Panc1 (cell line): Measurements from ENCODE around the gene WNT10A. TPM values are rescaled to one million over a fixed set of nuclear protein-coding genes. Genes with fewer than 3 reads are reported as not detected.

ENCODE experiments used
- ATAC-seq: fragments of 200-7000 bp; cut with Tn5 transposase; 2 replicates; pipeline ENCODE4 v1.9.1; 2020; ENCODE audit warnings: mild to moderate bottlenecking, moderate library complexity
- BruUV-seq: library from RNA; stranded (reverse); fragments of 400-500 nt; replicated peaks from 2 replicates; lab custom pipeline; 2021; lab: Mats Ljungman, UMichigan
- CTCF ChIA-PET: fragments of 300-600 bp; sonication (Branson Sonifier 250); formaldehyde crosslinking; loops from one replicate; lab custom pipeline; 2022; ENCODE audit warnings: antibody characterized with exemption; lab: Charles Lee
- POLR2A ChIA-PET: fragments of 300-600 bp; sonication (Branson Sonifier 250); formaldehyde crosslinking; loops from one replicate; lab custom pipeline; 2022; ENCODE audit warnings: antibody characterized with exemption; lab: Charles Lee
- DNase-seq: peaks from one replicate; pipeline ENCODE4 v3.0.0-alpha.2; 2010; ENCODE audit warnings: low read depth, low spot score
- H3K27ac ChIP-seq: 2 replicates; pipeline ENCODE4 v1.5.1; 2011; ENCODE audit warnings: mild to moderate bottlenecking, low read length, inconsistent platforms
- H3K27me3 ChIP-seq: fragments of 200-500 bp; sonication (Bioruptor generic); 2 replicates; pipeline ENCODE4 v1.6.0; 2014; ENCODE audit warnings: low read length, inconsistent platforms; ENCODE audit not compliant: control insufficient read depth, insufficient read depth
- H3K36me3 ChIP-seq: fragments of 200-500 bp; sonication (Bioruptor generic); 2 replicates; pipeline ENCODE4 v1.5.1; 2014; ENCODE audit warnings: inconsistent platforms, mild to moderate bottlenecking, low read length, moderate library complexity; ENCODE audit not compliant: control insufficient read depth, insufficient read depth
- H3K4me1 ChIP-seq: 2 replicates; pipeline ENCODE4 v1.5.1; 2011; ENCODE audit warnings: inconsistent platforms, mild to moderate bottlenecking, low read length, moderate library complexity; ENCODE audit not compliant: control insufficient read depth, insufficient read depth
- H3K4me3 ChIP-seq, 2 experiments: 2 replicates each; pipeline ENCODE4 v1.5.1; 2011 to 2012; ENCODE audit warnings: low read depth in 2 of 2, low read length in 2 of 2, mild to moderate bottlenecking in 2 of 2, inconsistent platforms in 1 of 2, moderate library complexity in 1 of 2
- H3K9me3 ChIP-seq: fragments of 200-500 bp; sonication (Bioruptor generic); 2 replicates; pipeline ENCODE4 v1.5.1; 2014; ENCODE audit warnings: low read depth, mild to moderate bottlenecking, inconsistent platforms, low read length, moderate library complexity; ENCODE audit not compliant: control insufficient read depth, insufficient read depth
- POLR2AphosphoS5 ChIP-seq: IDR thresholded peaks from 2 replicates; pipeline ENCODE4 v1.6.1; 2012; ENCODE audit warnings: mild to moderate bottlenecking, low read depth, low read length, moderate library complexity
- SIN3A ChIP-seq: IDR thresholded peaks from 2 replicates; pipeline ENCODE4 v1.6.1; 2012; ENCODE audit warnings: low read depth, mild to moderate bottlenecking, low read length, moderate library complexity, borderline replicate concordance; ENCODE audit not compliant: insufficient read depth
- TCF7L2 ChIP-seq: IDR thresholded peaks from 2 replicates; pipeline ENCODE4 v1.6.1; 2011; ENCODE audit warnings: mild to moderate bottlenecking, low read depth, low read length, inconsistent platforms
- in situ Hi-C: cut with HindIII; loops from 2 replicates; pipeline ENCODE4 v1.10.0; 2016; ENCODE audit warnings: low sequenced_read_pairs, low pct_unique_long_range_greater_than_20kb
- intact Hi-C: fragments of 100-400 bp; cut with micrococcal nuclease; formaldehyde crosslinking; loops from one replicate; pipeline ENCODE4 v1.10.0; 2022; ENCODE audit not compliant: unreplicated experiment
- total RNA-seq: library from RNA; stranded (reverse); gene quantifications from one replicate; pipeline ENCODE4 v1.2.1, GENCODE V29; 2021; ENCODE audit not compliant: unreplicated experiment
- TF ChIP-seq, protein P1 (sequence below), 2 experiments: IDR thresholded peaks; 2 replicates each; pipeline ENCODE4 v1.6.1; 2011 to 2012; ENCODE audit warnings: low read depth in 2 of 2, control low read depth in 1 of 2, low read length in 1 of 2, mild to moderate bottlenecking in 1 of 2, moderate library complexity in 1 of 2; ENCODE audit not compliant: insufficient read depth in 1 of 2
- TF ChIP-seq, protein P2 (sequence below): fragments of 450-650 bp; IDR thresholded peaks from 2 replicates; pipeline ENCODE4 v1.5.1; 2017; ENCODE audit warnings: mild to moderate bottlenecking

WNT10A gene
- total RNA-seq, 1 experiment from 2014 or later: 9.2 TPM

DNA sequence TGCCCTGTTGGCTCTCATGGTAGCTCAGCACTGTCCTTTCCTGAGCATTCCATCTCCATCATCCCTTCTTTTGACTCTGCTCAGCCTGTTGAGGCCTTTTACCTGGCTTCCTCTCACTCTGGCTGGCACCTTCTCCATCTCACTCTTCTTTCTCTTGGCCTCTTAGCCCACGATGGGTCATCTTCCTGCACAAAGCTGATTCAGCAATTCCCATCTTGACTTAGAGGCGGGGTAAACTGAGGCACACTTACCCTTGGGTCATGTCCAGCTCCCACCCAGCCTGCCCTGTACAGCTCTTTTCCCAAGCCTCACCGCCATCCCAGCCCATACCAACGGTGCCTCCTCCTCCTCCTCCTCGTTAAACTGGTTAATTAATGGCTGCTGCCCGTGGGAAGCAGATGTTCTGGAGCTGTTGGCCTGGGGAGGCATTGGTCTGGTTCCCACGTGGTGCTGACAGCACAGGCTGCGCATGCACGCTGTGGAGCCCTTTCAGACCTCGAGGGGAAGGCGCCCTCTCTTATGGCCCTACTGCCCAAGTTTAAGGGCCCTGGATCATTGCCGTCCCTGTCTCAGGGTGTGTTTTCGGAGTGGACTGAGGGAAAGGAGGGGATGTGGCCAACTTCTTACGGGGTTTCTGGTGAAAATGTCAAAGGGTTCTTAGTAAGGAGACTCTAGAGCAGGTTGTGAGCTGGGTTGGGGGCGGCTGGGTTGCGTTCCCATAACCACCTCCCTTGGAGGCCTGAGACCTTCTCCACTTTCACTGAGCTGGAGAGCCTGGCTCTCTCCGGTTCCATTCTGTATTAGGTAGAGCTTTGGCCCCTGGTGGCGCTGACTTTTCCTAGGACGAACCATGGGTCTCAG, 10.9 kb downstream of the WNT10A start:
- H3K27me3 ChIP-seq: no peaks in the 10 kb centered on the region
- no peak for TF ChIP-seq TCF7L2
- TF ChIP-seq, protein P1, sequence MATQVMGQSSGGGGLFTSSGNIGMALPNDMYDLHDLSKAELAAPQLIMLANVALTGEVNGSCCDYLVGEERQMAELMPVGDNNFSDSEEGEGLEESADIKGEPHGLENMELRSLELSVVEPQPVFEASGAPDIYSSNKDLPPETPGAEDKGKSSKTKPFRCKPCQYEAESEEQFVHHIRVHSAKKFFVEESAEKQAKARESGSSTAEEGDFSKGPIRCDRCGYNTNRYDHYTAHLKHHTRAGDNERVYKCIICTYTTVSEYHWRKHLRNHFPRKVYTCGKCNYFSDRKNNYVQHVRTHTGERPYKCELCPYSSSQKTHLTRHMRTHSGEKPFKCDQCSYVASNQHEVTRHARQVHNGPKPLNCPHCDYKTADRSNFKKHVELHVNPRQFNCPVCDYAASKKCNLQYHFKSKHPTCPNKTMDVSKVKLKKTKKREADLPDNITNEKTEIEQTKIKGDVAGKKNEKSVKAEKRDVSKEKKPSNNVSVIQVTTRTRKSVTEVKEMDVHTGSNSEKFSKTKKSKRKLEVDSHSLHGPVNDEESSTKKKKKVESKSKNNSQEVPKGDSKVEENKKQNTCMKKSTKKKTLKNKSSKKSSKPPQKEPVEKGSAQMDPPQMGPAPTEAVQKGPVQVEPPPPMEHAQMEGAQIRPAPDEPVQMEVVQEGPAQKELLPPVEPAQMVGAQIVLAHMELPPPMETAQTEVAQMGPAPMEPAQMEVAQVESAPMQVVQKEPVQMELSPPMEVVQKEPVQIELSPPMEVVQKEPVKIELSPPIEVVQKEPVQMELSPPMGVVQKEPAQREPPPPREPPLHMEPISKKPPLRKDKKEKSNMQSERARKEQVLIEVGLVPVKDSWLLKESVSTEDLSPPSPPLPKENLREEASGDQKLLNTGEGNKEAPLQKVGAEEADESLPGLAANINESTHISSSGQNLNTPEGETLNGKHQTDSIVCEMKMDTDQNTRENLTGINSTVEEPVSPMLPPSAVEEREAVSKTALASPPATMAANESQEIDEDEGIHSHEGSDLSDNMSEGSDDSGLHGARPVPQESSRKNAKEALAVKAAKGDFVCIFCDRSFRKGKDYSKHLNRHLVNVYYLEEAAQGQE (IDR thresholded peaks at IDR 0.05; ENCODE audit: insufficient read depth in 1 of 2, low read depth in 2 of 2, low read length in 1 of 2): no peak
- no peak for TF ChIP-seq SIN3A
- ChIA-PET POLR2A (interaction anchor here (0.6 kb wide), 1 partner anchor 11 kb away, joined by 10 read pairs; the partner anchor contains the start of gene WNT10A), CTCF (interaction anchor here (0.5 to 0.9 kb wide), 2 partner anchors 15 to 129 kb away, joined by 3 read pairs; no protein-coding TSS in a partner anchor)
- DNase-seq: no peak
- no peaks in the 10 kb centered on the region for H3K9me3 ChIP-seq
- no peak overlapping the region for H3K4me3 ChIP-seq
- no peaks in the 10 kb centered on the region for H3K36me3 ChIP-seq
- no TSS peak for BruUV-seq
- in situ Hi-C loops: no loop called here
- intact Hi-C loops: no loop called here
- peak overlapping the region; percentile 72; the same call in 1 of the 2 replicates for H3K27ac ChIP-seq
- ATAC-seq: no peak
- H3K4me1 ChIP-seq: peaks cover 40% of the 10 kb centered on the region

DNA sequence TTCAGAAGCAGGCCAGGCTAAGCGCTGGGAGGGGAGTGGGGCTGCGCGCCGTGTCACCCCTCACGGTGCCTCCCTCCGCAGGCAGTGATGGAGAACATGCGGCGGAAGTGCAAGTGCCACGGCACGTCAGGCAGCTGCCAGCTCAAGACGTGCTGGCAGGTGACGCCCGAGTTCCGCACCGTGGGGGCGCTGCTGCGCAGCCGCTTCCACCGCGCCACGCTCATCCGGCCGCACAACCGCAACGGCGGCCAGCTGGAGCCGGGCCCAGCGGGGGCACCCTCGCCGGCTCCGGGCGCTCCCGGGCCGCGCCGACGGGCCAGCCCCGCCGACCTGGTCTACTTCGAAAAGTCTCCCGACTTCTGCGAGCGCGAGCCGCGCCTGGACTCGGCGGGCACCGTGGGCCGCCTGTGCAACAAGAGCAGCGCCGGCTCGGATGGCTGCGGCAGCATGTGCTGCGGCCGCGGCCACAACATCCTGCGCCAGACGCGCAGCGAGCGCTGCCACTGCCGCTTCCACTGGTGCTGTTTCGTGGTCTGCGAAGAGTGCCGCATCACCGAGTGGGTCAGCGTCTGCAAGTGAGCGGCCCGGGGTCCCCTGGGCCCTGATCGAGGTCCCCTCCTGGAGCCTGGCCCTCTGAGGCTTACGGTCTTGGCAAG, 12.2 kb downstream of the WNT10A start:
- Histone ChIP-seq H3K4me3 (peak overlapping the region; percentile 38 to 57), H3K27ac (peak overlapping the region; percentile 80), H3K27me3 (no peaks in the 10 kb centered on the region), H3K9me3 (no peaks in the 10 kb centered on the region), H3K4me1 (peaks cover 51% of the 10 kb centered on the region), H3K36me3 (no peaks in the 10 kb centered on the region)
- DNase-seq (no peak), ATAC-seq (peak; percentile 64)
- POLR2A ChIA-PET: no interaction called here
- TF ChIP-seq POLR2AphosphoS5: no peak; the same call in 1 of the 2 replicates
- TF ChIP-seq, protein P2, sequence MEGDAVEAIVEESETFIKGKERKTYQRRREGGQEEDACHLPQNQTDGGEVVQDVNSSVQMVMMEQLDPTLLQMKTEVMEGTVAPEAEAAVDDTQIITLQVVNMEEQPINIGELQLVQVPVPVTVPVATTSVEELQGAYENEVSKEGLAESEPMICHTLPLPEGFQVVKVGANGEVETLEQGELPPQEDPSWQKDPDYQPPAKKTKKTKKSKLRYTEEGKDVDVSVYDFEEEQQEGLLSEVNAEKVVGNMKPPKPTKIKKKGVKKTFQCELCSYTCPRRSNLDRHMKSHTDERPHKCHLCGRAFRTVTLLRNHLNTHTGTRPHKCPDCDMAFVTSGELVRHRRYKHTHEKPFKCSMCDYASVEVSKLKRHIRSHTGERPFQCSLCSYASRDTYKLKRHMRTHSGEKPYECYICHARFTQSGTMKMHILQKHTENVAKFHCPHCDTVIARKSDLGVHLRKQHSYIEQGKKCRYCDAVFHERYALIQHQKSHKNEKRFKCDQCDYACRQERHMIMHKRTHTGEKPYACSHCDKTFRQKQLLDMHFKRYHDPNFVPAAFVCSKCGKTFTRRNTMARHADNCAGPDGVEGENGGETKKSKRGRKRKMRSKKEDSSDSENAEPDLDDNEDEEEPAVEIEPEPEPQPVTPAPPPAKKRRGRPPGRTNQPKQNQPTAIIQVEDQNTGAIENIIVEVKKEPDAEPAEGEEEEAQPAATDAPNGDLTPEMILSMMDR: peak; percentile 89
- intact Hi-C loops: no loop called here
- CTCF ChIA-PET: interaction anchor here (0.9 kb wide), 1 partner anchor 16 kb away, joined by 3 read pairs; no protein-coding TSS in a partner anchor
- in situ Hi-C loops: no loop called here
- no TSS peak for BruUV-seq
